ENCODE results near the gene ZNF611. TPM values are rescaled to one million over a fixed set of nuclear protein-coding genes. Genes with fewer than 3 reads are reported as not detected.
"Not testable (repeated sequence)": the region's sequence is repeated elsewhere in the genome, so short reads cannot be mapped to it uniquely, and the experiment has no call there.

The ZNF611 gene
- 24.4 TPM for total RNA-seq
- long read RNA-seq, full-length matches to known transcripts, result 2 of 24 reads
- long read RNA-seq, partial matches to known transcripts, result 0 of 24 reads
- long read RNA-seq, other reads (novel, unspliced or antisense), result 22 of 24 reads

GRCh38 chr19:52734893-52735661 lies at the start of gene ZNF611:
TSS of gene ZNF611 (minus strand) at chr19:52735044. CDS start at chr19:52715894, 19,150 bp downstream.
- intact Hi-C loops (cut with DNase I), result no loop called here
- TF ChIP-seq CTCF (IDR thresholded peaks at IDR 0.05), result peak; percentile 53
- H3K4me3 ChIP-seq, result peak within 1 kb of the TSS; percentile 85
- no peaks in the 10 kb centered on the region for H3K27me3 ChIP-seq (ENCODE audit: low read depth)
- H3K27ac ChIP-seq, result peak within 1 kb of the TSS; percentile 95
- no peaks in the 10 kb centered on the region for H3K9me3 ChIP-seq
- no peaks in the 10 kb centered on the region for H3K4me1 ChIP-seq
- no peaks in the 10 kb centered on the region for H3K36me3 ChIP-seq
- ATAC-seq (peak; percentile 98 to 99), DNase-seq (peak; percentile 99)

- H3K4me1 ChIP-seq, result peaks cover 16% of the 10 kb centered on the region
- peaks cover 20% of the 10 kb centered on the region for H3K36me3 ChIP-seq
- DNase-seq; intact Hi-C loops (cut with DNase I); H3K27me3 ChIP-seq (ENCODE audit: low read depth); H3K27ac ChIP-seq; ATAC-seq; H3K4me3 ChIP-seq; H3K9me3 ChIP-seq: not testable (repeated sequence)
These were observed 48.0 kb upstream of the ZNF611 start for GRCh38 chr19:52782864-52783263.

GRCh38 chr19:52778811-52779210 lies 44.0 kb upstream of the ZNF611 start:
- H3K27ac ChIP-seq, result no peak overlapping the region
- no peak for TF ChIP-seq CTCF (IDR thresholded peaks at IDR 0.05)

GRCh38 chr19:52756447-52756846 lies 21.6 kb upstream of the ZNF611 start:
- H3K4me3 ChIP-seq; ATAC-seq; H3K36me3 ChIP-seq; H3K27me3 ChIP-seq (ENCODE audit: low read depth); DNase-seq; H3K27ac ChIP-seq; intact Hi-C loops (cut with DNase I); H3K9me3 ChIP-seq; H3K4me1 ChIP-seq: not testable (repeated sequence)

More at GRCh38 chr19:52778811-52779210, 44.0 kb upstream of the ZNF611 start:
- intact Hi-C loops (cut with DNase I), result no loop called here
- peaks cover 37% of the 10 kb centered on the region for H3K36me3 ChIP-seq
- ATAC-seq, result no peak
- H3K9me3 ChIP-seq, result peaks cover 3% of the 10 kb centered on the region
- no peak for DNase-seq
- no peaks in the 10 kb centered on the region for H3K27me3 ChIP-seq (ENCODE audit: low read depth)
- H3K4me1 ChIP-seq, result no peaks in the 10 kb centered on the region
- H3K4me3 ChIP-seq, result no peak overlapping the region

GRCh38 chr19:52749780-52750179 lies 14.9 kb upstream of the ZNF611 start:
- intact Hi-C loops (cut with DNase I), result no loop called here
- Histone ChIP-seq H3K27ac (no peak overlapping the region), H3K4me1 (no peaks in the 10 kb centered on the region), H3K27me3 (ENCODE audit: low read depth) (no peaks in the 10 kb centered on the region), H3K4me3 (no peak overlapping the region), H3K36me3 (no peaks in the 10 kb centered on the region), H3K9me3 (no peaks in the 10 kb centered on the region)
- ATAC-seq (no peak), DNase-seq (no peak)
- TF ChIP-seq CTCF (IDR thresholded peaks at IDR 0.05), result no peak

GRCh38 chr19:52748336-52748950 lies 13.6 kb upstream of the ZNF611 start:
- intact Hi-C loops (cut with DNase I), result no loop called here
- DNase-seq, result no peak

GRCh38 chr19:52745919-52746318 lies 11.1 kb upstream of the ZNF611 start:
- intact Hi-C loops (cut with DNase I); H3K27ac ChIP-seq; H3K4me1 ChIP-seq; H3K36me3 ChIP-seq; H3K27me3 ChIP-seq (ENCODE audit: low read depth); H3K4me3 ChIP-seq; DNase-seq; H3K9me3 ChIP-seq: not testable (repeated sequence)
- peak in 1 of 2 donors; percentile 62 for ATAC-seq

More at GRCh38 chr19:52748336-52748950, 13.6 kb upstream of the ZNF611 start:
- Histone ChIP-seq H3K4me3 (no peak overlapping the region), H3K27me3 (ENCODE audit: low read depth) (no peaks in the 10 kb centered on the region), H3K4me1 (no peaks in the 10 kb centered on the region), H3K9me3 (no peaks in the 10 kb centered on the region), H3K36me3 (no peaks in the 10 kb centered on the region), H3K27ac (no peak overlapping the region)
- TF ChIP-seq CTCF (IDR thresholded peaks at IDR 0.05), result peak; percentile 35
- ATAC-seq, result peak in 1 of 2 donors; percentile 54

All from lower lobe of right lung (tissue), 2 donors.